Measurements from ENCODE around the gene RBM28.

Gene RBM28

GRCh38 chr7:128255271-128255670 lies 88.4 kb downstream of the RBM28 start:
- DNase-seq, result no peak

GRCh38 chr7:128254470-128254869 lies 89.2 kb downstream of the RBM28 start:
- no peak for DNase-seq

GRCh38 chr7:128253701-128254100 lies 90.0 kb downstream of the RBM28 start:
- DNase-seq, result no peak

- no peak for DNase-seq
Observed at GRCh38 chr7:128251337-128251736, 92.4 kb downstream of the RBM28 start.
